ENCODE measurements around the gene TNFSF18.
"Not testable (repeated sequence)": the region's sequence is repeated elsewhere in the genome, so short reads cannot be mapped to it uniquely, and the experiment has no call there.

Gene TNFSF18, protein sequence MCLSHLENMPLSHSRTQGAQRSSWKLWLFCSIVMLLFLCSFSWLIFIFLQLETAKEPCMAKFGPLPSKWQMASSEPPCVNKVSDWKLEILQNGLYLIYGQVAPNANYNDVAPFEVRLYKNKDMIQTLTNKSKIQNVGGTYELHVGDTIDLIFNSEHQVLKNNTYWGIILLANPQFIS

DNA sequence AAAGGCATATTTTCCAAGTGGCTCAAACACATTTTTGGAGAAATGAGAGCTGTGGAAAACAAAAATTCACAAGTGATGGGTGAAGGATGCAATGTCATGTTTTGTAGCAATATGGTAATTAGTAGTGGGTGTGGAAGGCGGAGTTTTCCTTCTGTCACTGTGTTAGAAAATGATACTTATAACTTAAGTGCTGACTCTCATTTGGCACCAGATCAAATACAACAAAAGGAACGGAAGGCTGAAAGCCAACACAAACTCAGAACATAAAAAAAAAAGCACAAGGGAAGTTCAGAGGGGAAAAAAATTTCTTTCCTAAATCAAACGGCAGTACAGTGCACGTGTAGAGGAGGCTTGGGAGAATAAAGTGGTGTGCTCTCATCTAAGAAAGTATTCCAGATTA is at the start of gene TNFSF18:
TNFSF18 (minus strand) TSS at position 77 of the 400 bp plus-strand sequence; CDS start at position 32, 45 bp downstream.
- DNase-seq: no peak

DNA sequence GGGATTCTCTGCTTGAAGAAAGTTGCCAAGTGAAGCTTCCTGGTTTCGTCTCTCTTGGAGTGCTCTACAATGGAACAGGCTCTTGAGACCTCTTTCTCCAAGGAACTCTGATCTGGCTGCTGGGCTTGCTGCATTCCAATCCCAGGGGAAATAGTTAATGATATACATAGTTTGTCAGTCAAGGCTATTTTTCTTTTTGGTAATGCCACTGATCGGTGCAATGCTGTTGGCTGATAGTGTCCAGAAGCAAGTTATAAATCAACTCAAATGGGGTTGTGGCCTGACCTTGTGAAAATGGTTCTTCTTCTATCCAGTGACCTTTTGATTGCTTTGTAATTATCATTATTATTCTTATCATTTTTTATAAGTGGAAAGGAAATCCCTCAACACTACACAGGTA is 48.4 kb upstream of the TNFSF18 start:
- DNase-seq: no peak

DNA sequence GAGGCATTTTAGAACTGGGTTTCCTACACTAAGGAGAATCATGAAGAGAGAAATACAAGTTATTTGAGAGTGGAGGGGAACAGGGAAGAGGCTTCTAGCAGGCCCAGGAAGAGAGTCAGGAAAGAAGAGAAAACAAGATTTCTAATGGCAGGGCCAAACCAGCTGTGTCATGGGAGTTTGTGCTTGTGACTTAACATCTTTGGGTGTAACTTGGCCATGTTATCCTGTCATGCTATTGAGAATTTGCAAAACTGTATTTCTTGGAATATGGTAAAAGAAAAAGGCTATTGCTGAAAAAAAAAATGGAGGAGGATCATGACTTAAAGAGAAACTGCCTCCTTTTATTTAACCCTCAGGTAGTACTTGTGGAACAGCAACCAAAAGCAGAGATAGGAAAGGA is 47.4 kb upstream of the TNFSF18 start:
- DNase-seq: no peak

DNA sequence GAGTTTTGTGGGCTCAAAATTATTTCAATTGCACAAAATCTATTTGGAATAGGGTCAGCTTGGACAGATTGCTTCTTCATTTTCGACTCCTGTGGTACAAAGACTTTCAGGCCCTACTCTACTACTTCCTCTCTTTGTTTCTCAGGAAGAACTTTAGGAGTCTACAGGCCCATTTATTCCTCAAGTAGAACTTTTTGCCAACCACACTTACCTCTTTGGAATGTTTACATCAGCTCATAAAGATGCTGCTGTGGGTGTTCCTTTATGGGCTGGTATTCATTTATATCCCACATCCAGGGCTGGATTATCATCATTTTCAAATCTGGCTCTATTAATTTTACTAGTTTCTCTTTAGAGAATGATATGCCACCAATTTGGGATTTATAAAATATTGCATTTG is 46.3 kb upstream of the TNFSF18 start:
- no peak for DNase-seq

DNA sequence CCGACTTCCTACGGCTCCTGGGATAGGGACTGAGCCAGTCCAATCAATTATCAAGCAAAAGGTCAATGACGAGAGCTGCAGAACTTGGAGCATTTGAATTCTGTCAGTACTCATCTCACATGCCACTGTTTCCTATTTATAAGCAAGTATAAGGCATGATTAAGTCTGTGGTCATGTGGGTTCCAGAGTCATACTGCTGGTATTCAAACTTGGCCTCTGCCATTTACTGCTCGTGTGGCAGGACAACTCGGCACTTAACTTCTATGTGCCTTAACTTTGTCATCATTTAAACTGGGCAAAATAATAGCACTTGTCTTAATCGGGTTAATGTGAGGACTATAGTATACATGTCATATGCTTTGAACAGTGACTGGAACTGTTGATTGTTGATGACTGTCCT is 44.9 kb upstream of the TNFSF18 start:
- DNase-seq: no peak

DNA sequence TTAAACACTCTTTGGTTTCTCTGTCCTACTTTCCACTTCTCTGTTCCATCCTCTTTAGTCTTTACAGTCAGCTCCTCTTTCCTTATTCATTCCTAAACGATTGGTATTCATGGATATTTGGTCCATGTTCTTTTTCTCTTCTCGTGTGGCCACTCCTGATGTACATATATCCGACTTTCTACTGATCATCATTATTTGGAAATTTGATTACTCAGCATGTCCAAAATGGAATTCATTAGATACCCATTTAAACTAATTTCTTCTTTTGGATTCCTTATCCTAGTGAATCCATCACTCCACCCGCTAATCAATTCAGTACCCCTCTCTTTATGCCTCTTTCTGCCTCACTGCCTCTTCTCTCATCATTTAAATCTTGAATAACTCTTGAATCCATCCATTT is 43.8 kb upstream of the TNFSF18 start:
- DNase-seq: no peak

DNA sequence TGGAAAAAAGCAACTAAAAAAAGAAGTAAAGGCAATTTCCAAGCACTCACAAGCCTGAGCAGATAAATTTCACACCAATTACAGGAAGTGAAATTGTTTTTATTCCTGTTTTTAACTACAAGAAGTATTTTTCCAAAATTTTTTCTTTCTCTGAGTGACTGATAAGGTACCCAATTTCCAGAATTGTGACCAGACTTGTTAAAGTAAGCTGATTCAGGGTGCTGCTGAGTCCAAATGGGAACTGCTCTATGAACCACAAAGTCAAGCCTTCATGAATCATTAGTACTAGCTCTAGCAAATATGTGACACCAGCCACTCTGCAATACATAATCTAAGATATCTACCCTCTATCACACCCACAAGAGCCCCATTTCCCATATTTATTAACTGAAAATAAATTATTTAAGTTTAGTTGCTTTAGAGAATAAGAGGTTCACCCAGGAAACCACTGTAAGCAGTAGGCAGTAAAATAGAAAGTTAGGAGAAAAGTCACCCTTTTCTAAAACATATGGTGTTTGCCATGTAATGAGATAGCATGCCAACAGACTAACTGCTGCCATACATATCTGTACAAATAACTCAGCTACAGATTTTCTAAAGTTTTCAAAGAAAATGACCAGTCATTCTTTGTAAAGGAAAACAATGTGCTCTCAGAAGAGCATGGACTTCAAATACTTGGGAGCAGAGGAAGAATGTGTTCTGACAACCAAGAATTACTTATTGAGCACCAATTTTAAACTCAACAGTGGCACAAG is 43.1 kb upstream of the TNFSF18 start:
- no peak for DNase-seq

DNA sequence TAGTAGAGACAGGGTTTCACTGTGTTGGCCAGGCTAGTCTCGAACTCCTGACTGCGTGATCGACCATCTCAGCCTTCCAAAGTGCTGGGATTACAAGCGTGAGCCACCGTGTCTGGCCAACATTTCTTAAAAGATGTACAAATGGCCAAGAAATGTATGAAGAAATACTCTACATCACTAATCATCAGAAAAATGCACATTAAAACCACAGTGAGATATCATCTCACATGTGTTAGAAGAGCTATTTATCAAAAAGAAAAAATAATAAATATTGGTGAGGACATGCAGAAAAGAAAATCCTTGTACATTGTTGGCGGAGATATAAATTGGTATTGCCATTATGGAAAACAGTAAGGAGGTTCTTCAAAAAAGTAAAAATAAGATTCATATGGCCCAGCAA is 33.6 kb upstream of the TNFSF18 start:
- no peak for DNase-seq

DNA sequence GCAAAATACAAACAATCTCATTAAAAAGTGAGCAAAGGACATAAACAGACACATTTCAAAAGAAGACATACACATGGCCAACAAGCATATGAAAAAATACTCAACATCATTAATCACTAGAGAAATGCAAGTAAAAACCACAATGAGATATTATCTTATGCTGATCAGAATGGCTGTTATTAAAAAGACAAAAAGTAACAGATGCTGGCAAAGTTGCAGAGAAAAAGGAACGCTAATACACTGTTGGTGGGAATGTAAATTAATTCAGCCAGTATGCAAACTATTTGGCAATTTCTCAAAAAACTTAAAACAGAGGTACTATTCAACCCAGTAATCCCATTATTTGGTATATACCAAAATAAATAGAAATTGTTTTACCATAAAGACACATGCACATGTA is 32.2 kb upstream of the TNFSF18 start:
- no peak for DNase-seq

DNA sequence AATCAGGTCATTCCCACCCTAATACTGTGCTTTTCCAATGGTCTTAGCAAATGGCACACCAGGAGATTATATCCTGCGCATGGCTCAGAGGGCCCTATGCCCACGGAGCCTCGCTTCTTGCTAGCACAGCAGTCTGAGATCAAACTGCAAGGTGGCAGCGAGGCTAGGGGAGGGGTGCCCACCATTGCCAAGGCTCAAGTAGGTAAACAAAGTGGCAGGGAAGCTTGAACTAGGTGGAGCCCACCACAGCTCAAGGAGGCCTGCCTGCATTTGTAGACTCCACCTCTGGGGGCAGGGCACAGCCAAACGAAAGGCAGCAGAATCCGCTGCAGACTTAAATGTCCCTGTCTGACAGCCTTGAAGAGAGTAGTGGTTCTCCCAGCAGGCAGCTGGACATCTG is 23.5 kb upstream of the TNFSF18 start:
- not testable (repeated sequence) for DNase-seq

DNA sequence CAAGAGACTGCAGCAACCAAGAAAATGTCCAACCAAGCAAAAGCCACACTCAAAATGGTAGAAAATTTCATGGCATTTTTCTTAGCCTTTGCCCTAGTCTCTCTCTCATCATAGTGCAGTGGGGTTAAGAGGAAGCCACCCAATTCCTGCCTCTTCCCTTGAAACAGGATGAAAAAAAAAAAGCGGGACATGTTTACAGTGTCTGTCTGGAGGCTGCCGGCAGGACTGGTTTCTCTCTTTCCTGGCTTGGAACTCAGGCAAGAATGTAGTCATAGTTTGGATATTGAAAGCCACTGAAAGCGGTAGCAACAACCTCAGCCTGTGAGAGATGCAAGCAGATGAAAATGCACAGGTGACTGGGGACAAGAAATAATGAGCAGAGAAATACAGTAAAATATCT is 13.3 kb upstream of the TNFSF18 start:
- DNase-seq: no peak

DNA sequence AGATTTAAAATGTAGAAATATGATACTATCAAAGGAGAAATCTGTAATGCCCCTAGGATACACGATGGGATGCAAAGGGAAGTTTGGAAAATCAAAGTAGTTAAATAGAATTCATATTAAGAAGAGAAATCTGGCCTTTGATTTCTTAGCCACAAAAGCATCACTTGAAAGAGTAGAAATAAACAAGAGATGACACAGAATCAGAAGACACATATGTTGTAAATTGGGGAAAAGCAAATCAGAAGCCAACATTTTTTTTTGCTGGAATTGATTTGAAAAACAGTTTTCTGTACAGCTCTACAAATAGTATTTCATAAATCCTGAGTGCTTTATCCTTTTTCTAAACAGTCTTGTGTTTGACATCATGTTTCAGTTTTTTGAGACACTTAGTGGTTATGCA is 12.4 kb upstream of the TNFSF18 start:
- DNase-seq: no peak

DNA sequence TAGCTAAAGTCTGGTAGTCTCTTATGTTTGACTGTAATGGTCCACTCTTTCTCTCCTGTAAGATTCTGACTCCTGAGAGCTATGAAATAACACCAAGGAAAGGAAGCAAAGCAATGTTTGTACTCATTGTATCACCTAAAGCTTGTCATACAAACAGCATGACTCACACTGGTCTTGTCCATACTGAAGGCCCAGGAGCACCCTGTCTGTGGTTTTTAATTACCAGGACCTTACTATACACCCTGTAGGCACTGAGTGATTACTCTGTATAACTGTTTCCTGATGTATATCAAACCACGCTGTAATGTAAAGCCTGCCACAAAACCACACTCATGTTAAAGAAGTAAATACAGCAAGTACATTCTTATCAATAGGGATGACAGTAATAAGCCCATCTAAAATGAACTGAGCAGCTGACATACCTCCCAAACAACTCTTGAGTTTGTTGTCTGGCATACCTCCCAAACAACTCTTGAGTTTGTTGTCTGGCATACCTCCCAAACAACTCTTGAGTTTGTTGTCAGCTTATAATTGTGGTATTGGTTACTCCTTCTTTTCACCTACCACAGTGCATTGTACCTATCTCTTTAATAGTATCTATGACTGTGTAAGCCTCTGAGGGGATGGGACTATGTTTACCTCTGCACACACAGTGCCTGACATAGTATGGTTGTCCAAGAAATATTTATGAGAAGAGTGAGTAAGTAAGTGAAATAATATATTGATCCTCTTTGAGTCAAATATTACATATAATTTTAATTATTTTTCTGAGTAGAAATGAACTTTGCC is 11.6 kb upstream of the TNFSF18 start:
- no peak for DNase-seq

DNA sequence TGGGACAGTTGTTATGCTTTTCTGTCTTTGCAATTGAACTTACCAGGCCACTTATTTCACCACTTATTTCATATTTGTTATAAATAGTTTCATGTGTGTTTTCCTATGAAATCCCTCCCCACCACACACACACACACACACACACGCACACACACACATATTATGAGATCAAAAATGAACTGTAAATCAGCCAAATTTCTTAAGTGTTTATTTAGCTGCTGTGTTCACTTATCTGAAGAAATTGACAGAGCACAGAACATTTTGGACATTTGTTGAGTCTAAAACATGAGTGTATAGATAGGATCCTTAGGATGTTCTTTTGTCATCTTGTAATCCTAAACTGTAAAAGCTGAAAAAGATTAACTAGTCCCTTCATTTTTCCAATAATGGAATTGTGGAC is 7.8 kb upstream of the TNFSF18 start:
- no peak for DNase-seq

DNA sequence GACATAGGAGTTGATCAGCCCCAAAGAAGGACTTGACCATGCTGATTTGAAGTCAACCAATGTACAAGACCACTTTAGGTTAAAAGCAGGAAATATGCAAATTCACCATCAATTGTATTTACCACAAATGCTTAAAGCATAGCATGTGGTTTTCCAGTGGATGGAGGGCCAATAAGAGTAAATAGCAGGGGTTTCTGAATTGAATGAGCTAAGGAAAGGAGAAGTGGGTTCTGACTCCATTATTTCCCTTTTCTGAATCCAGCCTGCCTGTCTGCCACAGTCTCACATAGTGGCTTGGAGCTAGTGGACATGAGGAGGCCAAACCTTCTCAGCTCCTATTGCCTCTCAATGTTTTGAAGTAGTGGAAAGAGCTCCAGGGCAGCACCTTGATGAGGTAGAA is 7.2 kb upstream of the TNFSF18 start:
- no peak for DNase-seq

DNA sequence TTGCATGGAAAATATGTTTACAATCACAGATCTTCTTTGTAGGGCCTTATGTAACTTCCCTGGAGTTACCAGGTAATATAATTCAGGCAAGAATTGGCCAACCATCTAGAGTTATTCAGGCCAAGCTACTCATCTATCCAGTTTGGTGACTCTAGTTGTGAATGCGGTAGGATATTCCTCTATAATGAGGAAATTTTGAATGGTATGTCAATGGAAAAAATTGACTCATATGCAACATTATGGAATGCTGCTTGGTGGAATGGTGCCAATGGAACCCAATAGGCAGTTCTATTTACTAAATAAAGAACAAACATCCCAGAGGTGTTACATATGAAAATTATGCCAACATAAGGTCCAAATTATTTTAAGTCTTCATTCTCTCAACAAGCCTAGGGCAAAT is 5.6 kb upstream of the TNFSF18 start:
- no peak for DNase-seq

DNA sequence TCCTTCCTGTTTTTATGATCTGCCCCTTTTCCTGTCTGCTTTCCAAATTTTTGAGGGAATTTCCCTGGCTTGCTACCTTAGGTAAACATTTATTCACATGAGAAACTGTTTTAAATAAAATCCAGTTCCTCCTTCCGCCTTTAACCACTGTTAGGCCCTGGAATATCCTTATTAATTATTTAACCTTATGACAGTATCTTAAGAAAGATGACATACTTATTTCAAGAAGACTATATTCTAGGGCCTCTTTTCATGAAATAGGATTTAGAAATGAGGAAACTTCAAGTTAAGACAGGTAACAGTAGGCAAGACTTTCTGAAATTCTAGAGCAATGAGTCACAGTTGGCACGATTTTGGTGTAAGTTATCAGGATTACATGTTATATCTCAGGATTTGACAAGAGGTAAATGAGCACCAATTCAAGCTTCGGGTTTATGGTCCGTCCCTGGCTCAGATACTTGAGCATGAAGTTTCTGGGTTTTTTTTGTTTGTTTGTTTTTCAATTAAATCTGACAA is 2.0 kb upstream of the TNFSF18 start:
- no peak for DNase-seq

DNA sequence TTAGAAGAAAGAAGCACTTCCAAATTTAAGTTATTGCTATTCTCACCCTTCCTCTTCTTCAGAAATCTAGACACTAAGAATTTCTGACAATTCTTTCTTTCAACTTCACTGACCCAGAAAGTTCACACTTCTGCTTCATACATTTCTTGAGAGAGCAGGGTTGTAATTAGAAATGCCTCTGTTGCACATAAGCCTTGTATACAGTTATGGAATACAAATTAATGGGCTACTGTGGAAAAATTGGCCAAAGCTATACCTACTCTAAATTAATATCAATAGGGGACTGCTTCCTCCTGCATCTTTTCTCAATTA is 1.5 kb downstream of the TNFSF18 start:
- no peak for DNase-seq

DNA sequence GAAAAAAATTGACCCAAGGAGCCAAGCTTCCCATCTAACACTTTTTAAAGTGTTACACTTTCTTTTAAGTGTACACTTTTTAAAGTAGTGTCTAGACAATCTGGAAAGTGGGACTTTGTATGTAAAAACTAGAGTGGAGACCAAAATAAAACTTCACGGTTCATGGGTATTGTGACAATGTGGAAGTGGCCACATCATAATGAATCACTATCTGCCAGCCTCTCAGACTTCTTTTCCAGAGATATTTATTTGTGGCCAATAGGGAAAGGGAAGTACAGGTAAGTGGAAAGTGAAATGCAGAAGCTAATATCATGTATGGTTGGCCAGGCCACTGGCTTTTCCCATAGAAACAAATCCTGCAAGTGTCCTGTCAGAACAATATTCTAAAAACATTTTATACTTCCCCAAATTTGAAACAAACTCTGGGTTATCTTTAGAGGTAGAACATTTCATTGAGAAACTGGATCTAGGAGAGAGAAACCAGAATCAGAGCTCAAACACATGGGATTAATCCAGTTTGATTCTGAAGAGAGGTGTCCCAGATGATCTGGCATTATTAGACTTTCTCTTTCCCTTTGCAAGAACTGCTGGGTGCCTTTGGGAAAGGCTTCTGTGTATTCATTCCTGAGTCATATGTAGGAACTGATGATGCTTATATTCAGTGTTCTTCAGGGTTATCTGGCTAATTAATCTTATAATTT is 2.0 kb downstream of the TNFSF18 start:
- no peak for DNase-seq

DNA sequence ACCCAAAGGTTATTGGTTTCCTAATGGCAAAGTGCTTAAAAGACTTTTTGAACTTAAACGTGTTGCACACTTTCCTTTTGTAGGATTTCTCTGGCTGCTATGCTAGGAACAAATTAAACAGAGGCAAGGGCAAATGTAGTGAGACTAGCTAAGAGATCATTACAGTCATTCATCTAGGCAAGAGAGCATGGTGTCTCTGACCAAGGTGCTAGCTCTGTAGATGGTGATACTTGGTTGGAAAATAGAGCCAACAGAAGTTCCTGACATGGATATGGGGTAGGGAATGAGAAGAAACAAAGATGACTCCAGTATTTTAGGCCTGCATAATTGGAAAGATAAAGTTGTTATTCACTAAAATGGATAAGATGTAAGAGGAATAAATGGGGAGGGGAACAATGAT is 6.1 kb downstream of the TNFSF18 start:
- no peak for DNase-seq

DNA sequence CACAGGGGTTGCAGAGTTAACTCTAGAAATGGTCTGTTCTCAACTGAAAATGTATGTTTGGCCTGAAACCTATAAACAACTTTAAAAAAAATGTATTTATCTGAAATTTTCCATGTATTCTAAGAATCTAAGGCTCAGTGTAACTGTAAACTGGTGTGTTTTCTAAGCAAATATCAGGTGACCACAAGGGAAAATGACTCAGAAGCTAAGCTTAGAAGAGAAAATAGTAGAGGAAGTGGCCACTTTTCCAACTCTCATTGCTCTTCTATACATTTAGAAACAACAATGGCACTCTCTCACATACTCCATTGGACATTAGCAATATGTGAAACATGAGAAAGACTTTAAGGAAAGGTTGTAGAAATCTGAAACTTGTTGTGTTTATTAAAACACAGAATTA is 7.5 kb downstream of the TNFSF18 start:
- DNase-seq: no peak

DNA sequence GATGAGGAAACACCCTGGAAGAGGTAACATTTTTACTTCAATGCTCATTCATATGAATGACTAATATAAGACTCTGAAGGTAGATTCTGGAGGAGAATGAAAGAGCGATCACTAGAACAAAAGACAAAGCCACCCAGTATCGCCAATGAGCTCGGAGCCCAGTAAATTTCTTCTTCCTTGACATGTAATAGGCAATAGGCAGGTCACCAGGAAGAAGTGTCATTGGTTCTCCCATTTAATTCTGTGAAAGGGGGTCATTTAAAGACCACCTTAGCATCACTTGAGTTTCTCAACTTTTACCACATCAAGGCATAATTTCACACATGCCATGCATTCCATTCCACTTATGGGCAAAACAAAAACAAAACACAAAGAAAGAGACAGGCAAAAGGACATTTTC is 7.9 kb downstream of the TNFSF18 start:
- no peak for DNase-seq

DNA sequence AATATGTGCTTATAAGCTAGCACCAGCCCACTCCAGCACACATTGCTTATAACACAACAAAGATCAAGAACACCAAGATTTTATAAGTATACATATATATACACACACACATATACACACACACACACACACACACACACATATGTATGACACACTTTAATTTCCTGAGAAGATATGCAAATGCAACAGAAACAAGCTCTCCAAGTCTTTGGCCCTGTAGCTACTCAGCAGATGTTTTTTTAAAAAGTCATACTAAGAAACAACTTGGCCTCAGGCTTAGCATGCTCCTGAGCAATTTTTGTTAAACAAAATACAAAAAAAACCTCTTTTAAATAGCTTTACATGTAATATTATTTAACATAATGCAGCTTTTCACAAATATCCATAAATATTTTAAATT is 11.1 kb downstream of the TNFSF18 start:
- no peak for DNase-seq

All from activated CD4-positive, CD25-positive, alpha-beta regulatory T cell (primary cell).